Measurements from ENCODE around the gene TMEM225. TPM values are rescaled to one million over a fixed set of nuclear protein-coding genes. Genes with fewer than 3 reads are reported as not detected.

TMEM225 gene
- total RNA-seq, 1 donor from 2014 or later: not detected

DNA sequence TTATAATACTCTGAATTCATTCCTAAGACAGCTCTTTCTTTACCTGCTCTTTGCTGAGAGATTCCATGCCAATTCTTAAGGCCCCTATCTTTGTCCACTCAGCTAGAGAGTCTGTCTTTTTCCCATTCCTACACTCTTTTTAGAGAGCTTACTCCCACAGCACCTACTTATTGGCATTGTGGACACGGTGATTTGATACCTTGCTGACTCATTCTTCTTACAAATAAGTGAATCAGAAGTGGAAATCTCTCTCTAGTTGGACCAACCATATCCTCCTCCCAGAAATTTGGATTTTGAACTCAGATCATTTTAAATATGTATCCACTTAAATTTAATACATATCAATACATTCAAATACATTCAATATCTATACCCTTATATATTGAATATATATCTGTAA is 46.8 kb downstream of the TMEM225 start:
- no peak for DNase-seq (ENCODE audit: low spot score)
- Histone ChIP-seq H3F3A (ENCODE audit: low read depth) (no peaks in the 10 kb centered on the region), H2AFZ (replicated peaks) (peak overlapping the region; percentile 59), H3K27me3 (no peaks in the 10 kb centered on the region), H3K9ac (no peak overlapping the region), H4K20me1 (ENCODE audit: low read depth) (no peaks in the 10 kb centered on the region), H3K27ac (no peak overlapping the region), H3K4me1 (no peaks in the 10 kb centered on the region), H3K79me2 (ENCODE audit: low read depth) (no peaks in the 10 kb centered on the region), H3K4me2 (no peak overlapping the region), H3K4me3 (no peak overlapping the region), H3K9me3 (ENCODE audit: low read depth) (no peaks in the 10 kb centered on the region), H3K36me3 (no peaks in the 10 kb centered on the region)
- Mint-ChIP-seq H3K4me3 (no peak overlapping the region), H3K36me3 (no peaks in the 10 kb centered on the region), H3K4me1 (peaks cover 6% of the 10 kb centered on the region), H3K9me3 (no peaks in the 10 kb centered on the region), H3K27me3 (ENCODE audit: insufficient read depth, low read depth) (no peaks in the 10 kb centered on the region), H3K27ac (peak overlapping the region; percentile 3)
- TF ChIP-seq, protein P1, sequence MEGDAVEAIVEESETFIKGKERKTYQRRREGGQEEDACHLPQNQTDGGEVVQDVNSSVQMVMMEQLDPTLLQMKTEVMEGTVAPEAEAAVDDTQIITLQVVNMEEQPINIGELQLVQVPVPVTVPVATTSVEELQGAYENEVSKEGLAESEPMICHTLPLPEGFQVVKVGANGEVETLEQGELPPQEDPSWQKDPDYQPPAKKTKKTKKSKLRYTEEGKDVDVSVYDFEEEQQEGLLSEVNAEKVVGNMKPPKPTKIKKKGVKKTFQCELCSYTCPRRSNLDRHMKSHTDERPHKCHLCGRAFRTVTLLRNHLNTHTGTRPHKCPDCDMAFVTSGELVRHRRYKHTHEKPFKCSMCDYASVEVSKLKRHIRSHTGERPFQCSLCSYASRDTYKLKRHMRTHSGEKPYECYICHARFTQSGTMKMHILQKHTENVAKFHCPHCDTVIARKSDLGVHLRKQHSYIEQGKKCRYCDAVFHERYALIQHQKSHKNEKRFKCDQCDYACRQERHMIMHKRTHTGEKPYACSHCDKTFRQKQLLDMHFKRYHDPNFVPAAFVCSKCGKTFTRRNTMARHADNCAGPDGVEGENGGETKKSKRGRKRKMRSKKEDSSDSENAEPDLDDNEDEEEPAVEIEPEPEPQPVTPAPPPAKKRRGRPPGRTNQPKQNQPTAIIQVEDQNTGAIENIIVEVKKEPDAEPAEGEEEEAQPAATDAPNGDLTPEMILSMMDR (IDR thresholded peaks at IDR 0.05): no peak
- TF ChIP-seq EZH2phosphoT487 (IDR thresholded peaks at IDR 0.05): no peak
- TF ChIP-seq EZH2 (IDR thresholded peaks at IDR 0.05): no peak

DNA sequence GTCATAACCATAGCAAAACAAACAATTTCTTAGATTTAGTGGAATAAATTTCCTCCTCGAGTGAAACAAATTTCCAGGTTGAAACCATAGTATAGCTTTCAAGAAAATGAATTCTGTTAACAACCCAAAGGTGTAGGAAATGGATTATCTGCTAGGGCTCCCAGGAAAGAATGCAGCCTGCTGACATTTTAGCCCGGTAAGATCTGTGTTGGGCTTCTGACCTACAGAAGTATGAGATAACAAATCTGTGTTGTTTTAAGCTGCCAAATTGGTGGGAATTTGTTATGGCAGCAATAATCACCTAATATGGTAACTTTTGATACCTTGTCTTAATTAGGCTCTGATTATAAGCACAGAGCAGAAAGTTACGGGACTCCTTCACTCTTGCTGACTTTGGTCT is 47.3 kb downstream of the TMEM225 start:
- Mint-ChIP-seq H3K4me3 (no peak overlapping the region), H3K36me3 (no peaks in the 10 kb centered on the region), H3K4me1 (peaks cover 6% of the 10 kb centered on the region), H3K27ac (no peak overlapping the region), H3K9me3 (no peaks in the 10 kb centered on the region), H3K27me3 (ENCODE audit: insufficient read depth, low read depth) (no peaks in the 10 kb centered on the region)
- Histone ChIP-seq H3K27ac (no peak overlapping the region), H3K4me2 (no peak overlapping the region), H3K9ac (no peak overlapping the region), H3K4me1 (no peaks in the 10 kb centered on the region), H3K79me2 (ENCODE audit: low read depth) (no peaks in the 10 kb centered on the region), H3K4me3 (no peak overlapping the region), H3K27me3 (no peaks in the 10 kb centered on the region), H3F3A (ENCODE audit: low read depth) (no peaks in the 10 kb centered on the region), H3K9me3 (ENCODE audit: low read depth) (no peaks in the 10 kb centered on the region), H3K36me3 (no peaks in the 10 kb centered on the region), H2AFZ (replicated peaks) (peak overlapping the region; percentile 59), H4K20me1 (ENCODE audit: low read depth) (no peaks in the 10 kb centered on the region)
- no peak for TF ChIP-seq EZH2phosphoT487 (IDR thresholded peaks at IDR 0.05)
- no peak for TF ChIP-seq EZH2 (IDR thresholded peaks at IDR 0.05)
- TF ChIP-seq, protein P1 (IDR thresholded peaks at IDR 0.05): no peak
- DNase-seq (ENCODE audit: low spot score): no peak

DNA sequence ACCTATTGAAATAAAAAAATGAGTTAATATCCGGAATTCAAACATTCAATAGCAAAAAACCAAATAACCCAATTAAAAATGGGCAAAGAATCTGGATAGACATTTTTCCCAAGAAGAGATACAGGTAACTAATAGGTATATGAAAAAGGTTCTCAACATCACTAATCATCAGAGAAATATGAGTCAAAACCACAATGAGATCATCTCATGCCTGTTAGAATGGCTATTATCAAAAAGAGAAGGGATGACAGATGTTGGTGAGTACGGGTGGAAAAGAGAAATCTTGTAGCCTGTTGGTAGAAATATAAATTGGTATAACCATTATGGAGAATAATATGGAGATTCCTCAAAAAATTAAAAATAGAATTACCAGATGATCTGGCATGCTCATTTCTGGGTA is 52.4 kb downstream of the TMEM225 start:
- Histone ChIP-seq H3K4me1 (no peaks in the 10 kb centered on the region), H3K4me3 (no peak overlapping the region), H4K20me1 (ENCODE audit: low read depth) (no peaks in the 10 kb centered on the region), H3K27ac (no peak overlapping the region), H3K36me3 (no peaks in the 10 kb centered on the region), H3K79me2 (ENCODE audit: low read depth) (no peaks in the 10 kb centered on the region), H3K9ac (no peak overlapping the region), H3F3A (ENCODE audit: low read depth) (no peaks in the 10 kb centered on the region), H3K9me3 (ENCODE audit: low read depth) (no peaks in the 10 kb centered on the region), H3K27me3 (no peaks in the 10 kb centered on the region), H2AFZ (replicated peaks) (no peak overlapping the region), H3K4me2 (no peak overlapping the region)
- DNase-seq (ENCODE audit: low spot score): no peak
- Mint-ChIP-seq H3K27ac (no peak overlapping the region), H3K36me3 (no peaks in the 10 kb centered on the region), H3K9me3 (no peaks in the 10 kb centered on the region), H3K27me3 (ENCODE audit: insufficient read depth, low read depth) (no peaks in the 10 kb centered on the region), H3K4me3 (no peak overlapping the region), H3K4me1 (no peaks in the 10 kb centered on the region)
- TF ChIP-seq EZH2phosphoT487 (IDR thresholded peaks at IDR 0.05) (no peak), EZH2 (IDR thresholded peaks at IDR 0.05) (no peak)
- TF ChIP-seq, protein P1 (IDR thresholded peaks at IDR 0.05): no peak

Other genes starting within 250 kb of the TMEM225 start
- gene SCN3B, start 231.0 kb downstream of the TMEM225 start, total RNA-seq (ENCODE audit: low replicate concordance): 0.12 TPM in 1 of 2 replicates, not detected in the other
- 15.5 and 16.4 TPM in 2 replicates for gene ZNF202, start 144.0 kb downstream of the TMEM225 start, total RNA-seq (ENCODE audit: low replicate concordance)
- not detected in 2 replicates for gene OR6X1, start 131.2 kb downstream of the TMEM225 start, total RNA-seq (ENCODE audit: low replicate concordance)
- gene OR6M1, start 79.3 kb downstream of the TMEM225 start, total RNA-seq (ENCODE audit: low replicate concordance): not detected in 2 replicates
- not detected in 2 replicates for gene OR8D4, start 16.5 kb upstream of the TMEM225 start, total RNA-seq (ENCODE audit: low replicate concordance)
- not detected in 2 replicates for gene OR4D5, start 53.9 kb upstream of the TMEM225 start, total RNA-seq (ENCODE audit: low replicate concordance)
- gene OR6T1, start 58.2 kb upstream of the TMEM225 start, total RNA-seq (ENCODE audit: low replicate concordance): not detected in 2 replicates
- not detected in 2 replicates for gene OR10S1, start 92.1 kb upstream of the TMEM225 start, total RNA-seq (ENCODE audit: low replicate concordance)
- gene OR10G6, start 109.5 kb upstream of the TMEM225 start, total RNA-seq (ENCODE audit: low replicate concordance): not detected in 2 replicates
- gene OR10G4, start 127.3 kb upstream of the TMEM225 start, total RNA-seq (ENCODE audit: low replicate concordance): not detected in 2 replicates
- not detected in 2 replicates for gene OR10G9, start 137.3 kb upstream of the TMEM225 start, total RNA-seq (ENCODE audit: low replicate concordance)
- not detected in 2 replicates for gene OR10G8, start 141.1 kb upstream of the TMEM225 start, total RNA-seq (ENCODE audit: low replicate concordance)
- gene OR10G7, start 155.7 kb upstream of the TMEM225 start, total RNA-seq (ENCODE audit: low replicate concordance): not detected in 2 replicates
- 24.5 and 27.3 TPM in 2 replicates for gene VWA5A, start 229.8 kb upstream of the TMEM225 start, total RNA-seq (ENCODE audit: low replicate concordance)